GM12891 (cell line): ENCODE data around the gene FSCN2.

Experiments used
- POLR2A ChIP-seq: IDR thresholded peaks from 2 replicates; pipeline ENCODE4 v1.6.1; 2011; ENCODE audit warnings: low read depth, low read length, control low read depth
- TAF1 ChIP-seq: IDR thresholded peaks from 2 replicates; pipeline ENCODE4 v1.6.1; 2011; ENCODE audit warnings: low read depth, low read length, control low read depth

GRCh38 chr17:81500047-81500446, 28.1 kb upstream of the FSCN2 start:
- no peak for TF ChIP-seq POLR2A
- TF ChIP-seq TAF1: no peak
